SK-N-SH (cell line): ENCODE data around the gene DSCAML1. TPM values are rescaled to one million over a fixed set of nuclear protein-coding genes. Genes with fewer than 3 reads are reported as not detected.
A peak's percentile ranks its signal among the peaks of the same experiment; 100 is the strongest.

Experiments
- CTCF ChIA-PET: fragments of 300-600, 350-600 bp; formaldehyde crosslinking; extraction: SDS; loops from one replicate; lab custom pipeline; 2021; lab: Yijun Ruan, JAX
- POLR2A ChIA-PET: fragments of 350-600 bp; sonication (Branson Sonifier 250); formaldehyde crosslinking; extraction: SDS; loops from one replicate; lab custom pipeline; 2020; ENCODE audit warnings: antibody characterized with exemption, inconsistent platforms; lab: Yijun Ruan, JAX
- DNase-seq: peaks from one replicate; pipeline ENCODE4 v3.0.0; 2012
- H2AFZ ChIP-seq: fragments of 200-600 bp; sonication (generic); 2 replicates; pipeline ENCODE4 v1.8.1; 2016; ENCODE audit warnings: antibody characterized with exemption, mild to moderate bottlenecking, low read depth
- H3F3A ChIP-seq: fragments of 200-600 bp; sonication (generic); replicated peaks from 2 replicates; pipeline ENCODE3; 2016; ENCODE audit warnings: antibody characterized with exemption, mild to moderate bottlenecking; ENCODE audit not compliant: insufficient read depth
- H3K27ac ChIP-seq, 2 experiments: fragments of 200-500 bp in 1 of 2; fragments of 200-600 bp in 1 of 2; sonication (Bioruptor generic) in 1 of 2; sonication (generic), shearing (Covaris generic) in 1 of 2; 2 replicates each; pipeline versions ENCODE4 v1.5.1 to v1.6.1; 2014 to 2016; ENCODE audit warnings: low read depth in 2 of 2, inconsistent platforms in 1 of 2, low read length in 1 of 2, mild to moderate bottlenecking in 1 of 2, mixed read lengths in 1 of 2
- H3K27me3 ChIP-seq: fragments of 200-600 bp; sonication (generic), shearing (Covaris generic); 2 replicates; pipeline ENCODE4 v1.6.1; 2016; ENCODE audit warnings: mixed run types; ENCODE audit not compliant: insufficient read depth
- H3K36me3 ChIP-seq, 2 experiments: fragments of 200-500 bp in 1 of 2; fragments of 200-600 bp in 1 of 2; sonication (Bioruptor generic) in 1 of 2; sonication (generic) in 1 of 2; replicated peaks in 1 of 2; 2 replicates each; pipeline versions ENCODE3 to v1.5.1; 2014 to 2016; ENCODE audit warnings: low read length in 1 of 2, mild to moderate bottlenecking in 1 of 2; ENCODE audit not compliant: insufficient read depth in 2 of 2, control insufficient read depth in 1 of 2
- H3K4me1 ChIP-seq, 2 experiments: fragments of 200-500 bp in 1 of 2; fragments of 200-600 bp in 1 of 2; sonication (Bioruptor generic) in 1 of 2; sonication (generic), shearing (Covaris generic) in 1 of 2; 2 replicates each; pipeline versions ENCODE4 v1.5.1 to v1.6.1; 2014 to 2016; ENCODE audit warnings: low read depth in 1 of 2, low read length in 1 of 2, mixed run types in 1 of 2; ENCODE audit not compliant: insufficient read depth in 2 of 2, control insufficient read depth in 1 of 2
- H3K4me2 ChIP-seq: fragments of 200-600 bp; sonication (generic), shearing (Covaris generic); 2 replicates; pipeline ENCODE4 v1.6.1; 2017; ENCODE audit warnings: mixed run types
- H3K4me3 ChIP-seq, 2 experiments: fragments of 200-500 bp in 1 of 2; fragments of 200-600 bp in 1 of 2; sonication (Bioruptor generic) in 1 of 2; sonication (generic), shearing (Covaris generic) in 1 of 2; 2 replicates each; pipeline versions ENCODE4 v1.5.1 to v1.8.1; 2014 to 2016; ENCODE audit warnings: low read depth in 2 of 2, inconsistent platforms in 1 of 2, low read length in 1 of 2, mild to moderate bottlenecking in 1 of 2, mixed read lengths in 1 of 2, moderate library complexity in 1 of 2
- H3K79me2 ChIP-seq: fragments of 200-600 bp; sonication (generic); 2 replicates; pipeline ENCODE4 v1.8.1; 2017; ENCODE audit warnings: mild to moderate bottlenecking; ENCODE audit not compliant: insufficient read depth
- H3K9ac ChIP-seq: fragments of 200-600 bp; sonication (generic); 2 replicates; pipeline ENCODE4 v1.6.1; 2017; ENCODE audit warnings: mixed run types
- H3K9me2 ChIP-seq: fragments of 200-600 bp; sonication (generic); 2 replicates; pipeline ENCODE4 v1.6.1; 2017; ENCODE audit warnings: mixed run types
- H3K9me3 ChIP-seq: fragments of 200-600 bp; sonication (generic); 2 replicates; pipeline ENCODE4 v1.6.1; 2017; ENCODE audit warnings: mixed run types, mild to moderate bottlenecking, moderate library complexity
- H4K20me1 ChIP-seq: fragments of 200-600 bp; sonication (generic); 2 replicates; pipeline ENCODE4 v1.6.1; 2017; ENCODE audit warnings: mild to moderate bottlenecking, mixed run types; ENCODE audit not compliant: insufficient read depth
- CHD2 ChIP-seq: fragments of 150-350 bp; IDR thresholded peaks from 2 replicates; pipeline ENCODE4 v1.6.1; 2018; ENCODE audit warnings: low read length; ENCODE audit not compliant: partially characterized antibody
- EP300 ChIP-seq, 2 experiments: IDR thresholded peaks; 2 replicates each; pipeline versions ENCODE4 v1.4.0 to v1.6.1; 2012; ENCODE audit warnings: borderline replicate concordance in 1 of 2, low read depth in 1 of 2, low read length in 1 of 2
- FOSL2 ChIP-seq: IDR thresholded peaks from 2 replicates; pipeline ENCODE4 v1.4.0; 2012; ENCODE audit warnings: low read depth, mild to moderate bottlenecking, moderate library complexity, borderline replicate concordance
- FOXM1 ChIP-seq: IDR thresholded peaks from 2 replicates; pipeline ENCODE4 v1.4.0; 2012; ENCODE audit warnings: low read depth, mild to moderate bottlenecking
- MXI1 ChIP-seq: IDR thresholded peaks from 2 replicates; pipeline ENCODE4 v1.6.1; 2012; ENCODE audit warnings: mild to moderate bottlenecking, low read depth, low read length, improper control_type of control experiment
- NFIC ChIP-seq: IDR thresholded peaks from 2 replicates; pipeline ENCODE4 v1.4.0; 2012; ENCODE audit warnings: borderline replicate concordance
- POLR2AphosphoS5 ChIP-seq: IDR thresholded peaks from 2 replicates; pipeline ENCODE4 v1.6.1; 2012; ENCODE audit warnings: low read depth, low read length
- TCF12 ChIP-seq: IDR thresholded peaks from 2 replicates; pipeline ENCODE4 v1.4.0; 2012
- YY1 ChIP-seq: IDR thresholded peaks from 2 replicates; pipeline ENCODE4 v1.4.0; 2012; ENCODE audit warnings: low read depth, mild to moderate bottlenecking
- WGBS: methylation state at CpG from one replicate; pipeline ENCODE4 v1.1.6; 2017; ENCODE audit warnings: low lambda C conversion rate; 5-methylcytosine and 5-hydroxymethylcytosine counted together
- polyA plus RNA-seq, 3 experiments: library from polyadenylated mRNA; depleted of rRNA; stranded (reverse); fragments of >200 nt; gene quantifications; 2 replicates each; pipeline ENCODE4 v1.2.3, GENCODE V29; 2012
- TF ChIP-seq, protein P1 (sequence below): IDR thresholded peaks from 2 replicates; pipeline ENCODE4 v1.6.1; 2012; ENCODE audit warnings: mild to moderate bottlenecking, low read depth, low read length, moderate library complexity
- TF ChIP-seq, protein P2 (sequence below): IDR thresholded peaks from 2 replicates; pipeline ENCODE4 v1.4.0; 2012; ENCODE audit warnings: low read depth, borderline replicate concordance
- TF ChIP-seq, protein P3 (sequence below): fragments of 150-350 bp; IDR thresholded peaks from 2 replicates; pipeline ENCODE4 v1.6.1; 2017; ENCODE audit warnings: antibody characterized with exemption, low read length, low read depth, borderline replicate concordance
- TF ChIP-seq, protein P4 (sequence below): fragments of 200-600 bp; sonication (generic); IDR thresholded peaks from 2 replicates; pipeline ENCODE4 v1.6.1; 2017; ENCODE audit warnings: antibody characterized with exemption, mild to moderate bottlenecking, moderate library complexity

DSCAML1 gene
- polyA plus RNA-seq, 1 of the 3 experiments (the other 2 are of a cell fraction), result not detected

DNA sequence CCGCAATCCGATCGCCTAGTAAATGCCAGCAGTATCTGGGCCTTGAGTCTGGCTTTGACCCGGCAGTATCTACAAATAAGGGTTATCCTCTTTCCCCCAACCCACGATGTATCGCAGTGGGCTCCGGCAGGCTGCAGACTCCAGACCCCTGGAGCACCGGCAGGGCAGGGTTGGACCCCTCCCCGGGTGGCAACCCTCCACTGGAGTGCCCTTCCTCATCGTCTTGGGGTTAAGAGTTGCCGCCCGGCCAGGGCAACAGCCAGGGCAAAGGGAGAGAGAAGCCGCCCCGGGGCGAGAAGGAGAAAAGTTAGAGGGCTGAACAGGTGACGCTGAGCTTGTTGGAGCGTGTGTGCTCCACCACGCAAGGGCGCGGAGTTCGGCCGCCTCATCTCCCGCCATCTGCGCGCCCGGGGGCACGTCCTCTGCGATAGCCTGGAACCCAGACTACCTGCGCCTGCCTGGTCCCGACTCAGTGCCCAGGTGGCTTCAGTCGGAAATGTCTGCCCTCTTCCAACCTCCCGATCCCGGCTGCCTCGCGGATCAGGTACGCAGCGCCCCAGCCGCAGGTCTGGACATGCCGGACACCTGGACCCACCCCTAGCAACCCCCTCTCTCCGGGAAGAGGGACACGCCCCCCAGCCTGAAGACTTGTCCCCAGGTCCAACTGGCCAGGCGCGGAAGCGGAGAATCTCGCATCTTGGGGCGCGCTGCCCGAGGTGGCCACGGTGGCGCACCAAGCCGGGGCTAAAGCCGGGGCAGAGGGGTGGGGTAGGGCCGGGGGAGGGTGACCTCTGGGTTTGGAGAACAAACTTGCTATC lies 1.2 kb downstream of the DSCAML1 start:
- H3K4me3 ChIP-seq, result peak overlapping the region in 1 of 2 experiments; percentile 34; a peak in 2 of 4 replicates
- no peaks in the 10 kb centered on the region for H3K9me2 ChIP-seq
- CTCF ChIA-PET, result interaction anchor here (1.0 to 5.6 kb wide), 5 partner anchors 8 to 352 kb away, joined by 3 to 46 read pairs (median 5); no protein-coding TSS in a partner anchor
- peak; percentile 70 for DNase-seq
- no peak overlapping the region for H3K4me2 ChIP-seq
- no peaks in the 10 kb centered on the region for H3K79me2 ChIP-seq
- no peaks in the 10 kb centered on the region for H3F3A ChIP-seq
- H3K36me3 ChIP-seq, result no peaks in the 10 kb centered on the region
- no peaks in the 10 kb centered on the region for H4K20me1 ChIP-seq
- TF ChIP-seq, protein P1, sequence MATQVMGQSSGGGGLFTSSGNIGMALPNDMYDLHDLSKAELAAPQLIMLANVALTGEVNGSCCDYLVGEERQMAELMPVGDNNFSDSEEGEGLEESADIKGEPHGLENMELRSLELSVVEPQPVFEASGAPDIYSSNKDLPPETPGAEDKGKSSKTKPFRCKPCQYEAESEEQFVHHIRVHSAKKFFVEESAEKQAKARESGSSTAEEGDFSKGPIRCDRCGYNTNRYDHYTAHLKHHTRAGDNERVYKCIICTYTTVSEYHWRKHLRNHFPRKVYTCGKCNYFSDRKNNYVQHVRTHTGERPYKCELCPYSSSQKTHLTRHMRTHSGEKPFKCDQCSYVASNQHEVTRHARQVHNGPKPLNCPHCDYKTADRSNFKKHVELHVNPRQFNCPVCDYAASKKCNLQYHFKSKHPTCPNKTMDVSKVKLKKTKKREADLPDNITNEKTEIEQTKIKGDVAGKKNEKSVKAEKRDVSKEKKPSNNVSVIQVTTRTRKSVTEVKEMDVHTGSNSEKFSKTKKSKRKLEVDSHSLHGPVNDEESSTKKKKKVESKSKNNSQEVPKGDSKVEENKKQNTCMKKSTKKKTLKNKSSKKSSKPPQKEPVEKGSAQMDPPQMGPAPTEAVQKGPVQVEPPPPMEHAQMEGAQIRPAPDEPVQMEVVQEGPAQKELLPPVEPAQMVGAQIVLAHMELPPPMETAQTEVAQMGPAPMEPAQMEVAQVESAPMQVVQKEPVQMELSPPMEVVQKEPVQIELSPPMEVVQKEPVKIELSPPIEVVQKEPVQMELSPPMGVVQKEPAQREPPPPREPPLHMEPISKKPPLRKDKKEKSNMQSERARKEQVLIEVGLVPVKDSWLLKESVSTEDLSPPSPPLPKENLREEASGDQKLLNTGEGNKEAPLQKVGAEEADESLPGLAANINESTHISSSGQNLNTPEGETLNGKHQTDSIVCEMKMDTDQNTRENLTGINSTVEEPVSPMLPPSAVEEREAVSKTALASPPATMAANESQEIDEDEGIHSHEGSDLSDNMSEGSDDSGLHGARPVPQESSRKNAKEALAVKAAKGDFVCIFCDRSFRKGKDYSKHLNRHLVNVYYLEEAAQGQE, result no peak
- no peak for TF ChIP-seq TCF12
- TF ChIP-seq POLR2AphosphoS5, result no peak
- TF ChIP-seq, protein P2, sequence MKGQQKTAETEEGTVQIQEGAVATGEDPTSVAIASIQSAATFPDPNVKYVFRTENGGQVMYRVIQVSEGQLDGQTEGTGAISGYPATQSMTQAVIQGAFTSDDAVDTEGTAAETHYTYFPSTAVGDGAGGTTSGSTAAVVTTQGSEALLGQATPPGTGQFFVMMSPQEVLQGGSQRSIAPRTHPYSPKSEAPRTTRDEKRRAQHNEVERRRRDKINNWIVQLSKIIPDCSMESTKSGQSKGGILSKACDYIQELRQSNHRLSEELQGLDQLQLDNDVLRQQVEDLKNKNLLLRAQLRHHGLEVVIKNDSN, result no peak
- no peak for TF ChIP-seq NFIC
- no peak for TF ChIP-seq FOSL2
- no peak for TF ChIP-seq CHD2
- TF ChIP-seq MXI1, result no peak
- TF ChIP-seq, protein P3, sequence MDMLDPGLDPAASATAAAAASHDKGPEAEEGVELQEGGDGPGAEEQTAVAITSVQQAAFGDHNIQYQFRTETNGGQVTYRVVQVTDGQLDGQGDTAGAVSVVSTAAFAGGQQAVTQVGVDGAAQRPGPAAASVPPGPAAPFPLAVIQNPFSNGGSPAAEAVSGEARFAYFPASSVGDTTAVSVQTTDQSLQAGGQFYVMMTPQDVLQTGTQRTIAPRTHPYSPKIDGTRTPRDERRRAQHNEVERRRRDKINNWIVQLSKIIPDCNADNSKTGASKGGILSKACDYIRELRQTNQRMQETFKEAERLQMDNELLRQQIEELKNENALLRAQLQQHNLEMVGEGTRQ, result no peak
- TF ChIP-seq YY1, result no peak
- TF ChIP-seq FOXM1, result no peak
- TF ChIP-seq, protein P4, sequence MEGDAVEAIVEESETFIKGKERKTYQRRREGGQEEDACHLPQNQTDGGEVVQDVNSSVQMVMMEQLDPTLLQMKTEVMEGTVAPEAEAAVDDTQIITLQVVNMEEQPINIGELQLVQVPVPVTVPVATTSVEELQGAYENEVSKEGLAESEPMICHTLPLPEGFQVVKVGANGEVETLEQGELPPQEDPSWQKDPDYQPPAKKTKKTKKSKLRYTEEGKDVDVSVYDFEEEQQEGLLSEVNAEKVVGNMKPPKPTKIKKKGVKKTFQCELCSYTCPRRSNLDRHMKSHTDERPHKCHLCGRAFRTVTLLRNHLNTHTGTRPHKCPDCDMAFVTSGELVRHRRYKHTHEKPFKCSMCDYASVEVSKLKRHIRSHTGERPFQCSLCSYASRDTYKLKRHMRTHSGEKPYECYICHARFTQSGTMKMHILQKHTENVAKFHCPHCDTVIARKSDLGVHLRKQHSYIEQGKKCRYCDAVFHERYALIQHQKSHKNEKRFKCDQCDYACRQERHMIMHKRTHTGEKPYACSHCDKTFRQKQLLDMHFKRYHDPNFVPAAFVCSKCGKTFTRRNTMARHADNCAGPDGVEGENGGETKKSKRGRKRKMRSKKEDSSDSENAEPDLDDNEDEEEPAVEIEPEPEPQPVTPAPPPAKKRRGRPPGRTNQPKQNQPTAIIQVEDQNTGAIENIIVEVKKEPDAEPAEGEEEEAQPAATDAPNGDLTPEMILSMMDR, result no peak
- no peak for TF ChIP-seq EP300 (IDR thresholded peaks at IDR 0.05; ENCODE audit: borderline replicate concordance in 1 of 2, low read depth in 1 of 2, low read length in 1 of 2)
- TF ChIP-seq, all 33 proteins: peak for 0
- H3K9me3 ChIP-seq, result no peaks in the 10 kb centered on the region
- H2AFZ ChIP-seq, result no peak overlapping the region
- no peak overlapping the region for H3K27ac ChIP-seq
- no peak overlapping the region for H3K9ac ChIP-seq
- 33% methylated on average over 18 of the region's 53 CpGs for WGBS
- H3K27me3 ChIP-seq, result peaks cover 35% of the 10 kb centered on the region
- peaks cover 0 to 14% of the 10 kb centered on the region in 2 experiments; a peak in 1 of 4 replicates for H3K4me1 ChIP-seq
- POLR2A ChIA-PET, result no interaction called here
